Measurements from ENCODE around the gene MCC.

GRCh38 chr5:113354055-113354454 lies 134.2 kb downstream of the MCC start:
- TF ChIP-seq, protein P1, sequence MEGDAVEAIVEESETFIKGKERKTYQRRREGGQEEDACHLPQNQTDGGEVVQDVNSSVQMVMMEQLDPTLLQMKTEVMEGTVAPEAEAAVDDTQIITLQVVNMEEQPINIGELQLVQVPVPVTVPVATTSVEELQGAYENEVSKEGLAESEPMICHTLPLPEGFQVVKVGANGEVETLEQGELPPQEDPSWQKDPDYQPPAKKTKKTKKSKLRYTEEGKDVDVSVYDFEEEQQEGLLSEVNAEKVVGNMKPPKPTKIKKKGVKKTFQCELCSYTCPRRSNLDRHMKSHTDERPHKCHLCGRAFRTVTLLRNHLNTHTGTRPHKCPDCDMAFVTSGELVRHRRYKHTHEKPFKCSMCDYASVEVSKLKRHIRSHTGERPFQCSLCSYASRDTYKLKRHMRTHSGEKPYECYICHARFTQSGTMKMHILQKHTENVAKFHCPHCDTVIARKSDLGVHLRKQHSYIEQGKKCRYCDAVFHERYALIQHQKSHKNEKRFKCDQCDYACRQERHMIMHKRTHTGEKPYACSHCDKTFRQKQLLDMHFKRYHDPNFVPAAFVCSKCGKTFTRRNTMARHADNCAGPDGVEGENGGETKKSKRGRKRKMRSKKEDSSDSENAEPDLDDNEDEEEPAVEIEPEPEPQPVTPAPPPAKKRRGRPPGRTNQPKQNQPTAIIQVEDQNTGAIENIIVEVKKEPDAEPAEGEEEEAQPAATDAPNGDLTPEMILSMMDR (conservative IDR thresholded peaks at IDR 0.05; ENCODE audit: low read depth, low read length): no peak
- TF ChIP-seq EZH2 (IDR thresholded peaks at IDR 0.05; ENCODE audit: borderline replicate concordance, low read depth, low read length, poor library complexity, severe bottlenecking): no peak

Data from A673 (cell line).